ENCODE results near the gene ZNF710. TPM values are rescaled to one million over a fixed set of nuclear protein-coding genes. Genes with fewer than 3 reads are reported as not detected.

ZNF710 gene
- total RNA-seq, 1 donor from 2014 or later, result 26.9 TPM

DNA sequence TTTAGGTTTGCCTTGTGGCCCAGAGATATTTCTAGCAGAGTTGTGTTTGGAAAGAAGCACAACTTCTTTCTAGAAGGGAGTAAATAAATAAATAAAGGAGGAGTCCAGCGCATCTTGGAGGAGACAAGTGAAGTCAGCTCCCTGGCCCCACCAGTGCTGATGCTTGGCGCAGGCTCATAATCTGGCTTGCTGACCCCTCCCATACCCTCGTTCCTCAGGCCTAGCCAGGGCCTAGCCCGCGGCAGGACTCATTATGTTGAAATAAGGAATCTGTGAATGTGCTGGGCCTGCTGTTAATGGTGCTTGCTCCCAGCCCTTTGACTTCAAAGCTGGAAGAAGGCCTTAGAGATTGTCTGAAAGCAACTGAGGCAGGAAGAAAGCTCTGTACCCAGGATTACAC is 3.1 kb downstream of the ZNF710 start:
- H3K4me1 ChIP-seq (ENCODE audit: insufficient read depth, low read length), result peaks cover 36% of the 10 kb centered on the region
- no peak for FAIRE-seq
- H3K27ac Mint-ChIP-seq (ENCODE audit: unreplicated experiment), result peak overlapping the region; percentile 91
- H3K4me1 Mint-ChIP-seq (ENCODE audit: low read depth, unreplicated experiment), result peaks cover 33% of the 10 kb centered on the region
- no peak for DNase-seq (ENCODE audit: low read depth)
- H3K9me3 Mint-ChIP-seq (ENCODE audit: unreplicated experiment), result no peaks in the 10 kb centered on the region
- no peaks in the 10 kb centered on the region for H3K27me3 ChIP-seq (ENCODE audit: insufficient read depth, low read length)
- H3K4me3 Mint-ChIP-seq (ENCODE audit: unreplicated experiment), result peak overlapping the region; percentile 90
- H2AFZ ChIP-seq (ENCODE audit: low read depth, low read length), result no peak overlapping the region
- peaks cover 54% of the 10 kb centered on the region for H3K79me2 ChIP-seq (ENCODE audit: insufficient read depth, low read length)
- no peaks in the 10 kb centered on the region for H3K36me3 Mint-ChIP-seq (ENCODE audit: low read depth, unreplicated experiment)
- no peaks in the 10 kb centered on the region for H3K9me3 ChIP-seq (ENCODE audit: insufficient read depth, low read depth, low read length)
- H3K27ac ChIP-seq (ENCODE audit: low read depth, low read length), result peak overlapping the region; percentile 88
- peak overlapping the region; percentile 73 for H3K9ac ChIP-seq (ENCODE audit: low read length)
- peak overlapping the region; percentile 93 for H3K4me2 ChIP-seq (ENCODE audit: low read length)
- no peaks in the 10 kb centered on the region for H3K36me3 ChIP-seq (ENCODE audit: insufficient read depth, low read length)
- H3K27me3 Mint-ChIP-seq (ENCODE audit: low read depth, unreplicated experiment), result no peaks in the 10 kb centered on the region
- TF ChIP-seq, protein P1, sequence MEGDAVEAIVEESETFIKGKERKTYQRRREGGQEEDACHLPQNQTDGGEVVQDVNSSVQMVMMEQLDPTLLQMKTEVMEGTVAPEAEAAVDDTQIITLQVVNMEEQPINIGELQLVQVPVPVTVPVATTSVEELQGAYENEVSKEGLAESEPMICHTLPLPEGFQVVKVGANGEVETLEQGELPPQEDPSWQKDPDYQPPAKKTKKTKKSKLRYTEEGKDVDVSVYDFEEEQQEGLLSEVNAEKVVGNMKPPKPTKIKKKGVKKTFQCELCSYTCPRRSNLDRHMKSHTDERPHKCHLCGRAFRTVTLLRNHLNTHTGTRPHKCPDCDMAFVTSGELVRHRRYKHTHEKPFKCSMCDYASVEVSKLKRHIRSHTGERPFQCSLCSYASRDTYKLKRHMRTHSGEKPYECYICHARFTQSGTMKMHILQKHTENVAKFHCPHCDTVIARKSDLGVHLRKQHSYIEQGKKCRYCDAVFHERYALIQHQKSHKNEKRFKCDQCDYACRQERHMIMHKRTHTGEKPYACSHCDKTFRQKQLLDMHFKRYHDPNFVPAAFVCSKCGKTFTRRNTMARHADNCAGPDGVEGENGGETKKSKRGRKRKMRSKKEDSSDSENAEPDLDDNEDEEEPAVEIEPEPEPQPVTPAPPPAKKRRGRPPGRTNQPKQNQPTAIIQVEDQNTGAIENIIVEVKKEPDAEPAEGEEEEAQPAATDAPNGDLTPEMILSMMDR (IDR thresholded peaks at IDR 0.05; ENCODE audit: insufficient read depth, low read depth, low read length), result no peak
- no peak for TF ChIP-seq EZH2 (IDR thresholded peaks at IDR 0.05; ENCODE audit: insufficient read depth, low read length)
- peaks cover 44% of the 10 kb centered on the region for H4K20me1 ChIP-seq (ENCODE audit: insufficient read depth, low read length)
- H3K4me3 ChIP-seq (ENCODE audit: insufficient read depth, low read depth, low read length), result peak overlapping the region; percentile 15

- Mint-ChIP-seq H3K36me3 (ENCODE audit: low read depth, unreplicated experiment) (no peaks in the 10 kb centered on the region), H3K4me3 (ENCODE audit: unreplicated experiment) (peak overlapping the region; percentile 71), H3K9me3 (ENCODE audit: unreplicated experiment) (no peaks in the 10 kb centered on the region), H3K27ac (ENCODE audit: unreplicated experiment) (peak overlapping the region; percentile 91), H3K27me3 (ENCODE audit: low read depth, unreplicated experiment) (no peaks in the 10 kb centered on the region), H3K4me1 (ENCODE audit: low read depth, unreplicated experiment) (peaks cover 33% of the 10 kb centered on the region)
- H2AFZ ChIP-seq (ENCODE audit: low read depth, low read length), result no peak overlapping the region
- H3K27ac ChIP-seq (ENCODE audit: low read depth, low read length), result peak overlapping the region; percentile 88
- DNase-seq (ENCODE audit: low read depth) (peak; percentile 96), FAIRE-seq (peak; percentile 80)
- peak overlapping the region; percentile 73 for H3K9ac ChIP-seq (ENCODE audit: low read length)
- H3K4me2 ChIP-seq (ENCODE audit: low read length), result peak overlapping the region; percentile 93
- H3K4me1 ChIP-seq (ENCODE audit: insufficient read depth, low read length), result peaks cover 31% of the 10 kb centered on the region
- H3K79me2 ChIP-seq (ENCODE audit: insufficient read depth, low read length), result peaks cover 59% of the 10 kb centered on the region
- peaks cover 48% of the 10 kb centered on the region for H4K20me1 ChIP-seq (ENCODE audit: insufficient read depth, low read length)
- peak overlapping the region; percentile 15 for H3K4me3 ChIP-seq (ENCODE audit: insufficient read depth, low read depth, low read length)
- no peaks in the 10 kb centered on the region for H3K36me3 ChIP-seq (ENCODE audit: insufficient read depth, low read length)
- no peak for TF ChIP-seq EZH2 (IDR thresholded peaks at IDR 0.05; ENCODE audit: insufficient read depth, low read length)
- TF ChIP-seq, protein P1 (IDR thresholded peaks at IDR 0.05; ENCODE audit: insufficient read depth, low read depth, low read length), result no peak
- no peaks in the 10 kb centered on the region for H3K27me3 ChIP-seq (ENCODE audit: insufficient read depth, low read length)
- no peaks in the 10 kb centered on the region for H3K9me3 ChIP-seq (ENCODE audit: insufficient read depth, low read depth, low read length)
These were observed 3.5 kb downstream of the ZNF710 start for GRCh38 chr15:90004671-90005070.

DNA sequence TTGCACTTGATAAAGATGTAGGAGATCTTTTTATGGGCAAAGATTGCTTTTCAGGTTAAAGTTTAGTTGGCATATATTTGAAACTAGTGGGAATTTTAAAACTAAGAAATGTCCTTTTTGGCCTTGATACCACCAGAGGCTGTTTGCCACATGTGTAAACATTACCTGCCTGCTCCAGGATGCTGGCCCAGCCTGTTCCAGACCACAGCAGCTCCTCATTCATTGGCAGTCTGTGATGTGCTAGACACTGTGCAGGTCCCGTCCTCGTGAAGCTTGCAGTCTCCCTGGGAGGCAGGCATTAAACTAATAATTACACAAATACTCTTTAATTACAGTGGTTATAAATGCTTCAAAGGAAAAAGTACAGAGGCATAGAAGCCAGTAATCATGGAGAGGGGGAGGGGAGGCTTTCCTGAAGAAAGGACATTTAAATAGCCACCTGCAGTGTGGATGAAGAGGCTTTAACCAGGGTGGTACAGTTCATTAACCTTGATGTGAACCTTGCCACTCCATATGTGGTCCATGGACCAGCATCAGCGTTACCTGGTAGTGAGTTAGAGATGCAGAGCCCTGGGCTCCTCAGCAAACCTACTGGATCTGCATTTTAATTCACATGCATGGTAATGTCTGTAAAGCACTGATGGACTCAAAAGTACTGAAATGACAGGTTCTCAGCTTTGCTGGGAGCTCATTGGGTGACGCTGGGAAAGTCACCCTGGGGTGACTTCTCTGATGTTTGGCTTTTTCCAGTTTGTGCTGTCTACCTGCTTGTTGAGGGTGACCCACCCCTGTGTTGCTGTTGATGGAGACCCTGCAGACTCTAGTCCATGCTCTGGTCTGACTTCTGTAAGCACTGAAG is 5.3 kb downstream of the ZNF710 start:
- TF ChIP-seq, protein P1 (IDR thresholded peaks at IDR 0.05; ENCODE audit: insufficient read depth, low read depth, low read length), result no peak
- no peak for TF ChIP-seq EZH2 (IDR thresholded peaks at IDR 0.05; ENCODE audit: insufficient read depth, low read length)
- H2AFZ ChIP-seq (ENCODE audit: low read depth, low read length), result no peak overlapping the region
- H3K79me2 ChIP-seq (ENCODE audit: insufficient read depth, low read length), result peaks cover 68% of the 10 kb centered on the region
- FAIRE-seq, result no peak
- Mint-ChIP-seq H3K4me3 (ENCODE audit: unreplicated experiment) (no peak overlapping the region), H3K36me3 (ENCODE audit: low read depth, unreplicated experiment) (no peaks in the 10 kb centered on the region), H3K9me3 (ENCODE audit: unreplicated experiment) (peaks cover 3% of the 10 kb centered on the region), H3K27me3 (ENCODE audit: low read depth, unreplicated experiment) (no peaks in the 10 kb centered on the region), H3K4me1 (ENCODE audit: low read depth, unreplicated experiment) (peaks cover 33% of the 10 kb centered on the region), H3K27ac (ENCODE audit: unreplicated experiment) (no peak overlapping the region)
- no peak overlapping the region for H3K4me3 ChIP-seq (ENCODE audit: insufficient read depth, low read depth, low read length)
- peaks cover 49% of the 10 kb centered on the region for H4K20me1 ChIP-seq (ENCODE audit: insufficient read depth, low read length)
- no peaks in the 10 kb centered on the region for H3K36me3 ChIP-seq (ENCODE audit: insufficient read depth, low read length)
- H3K4me2 ChIP-seq (ENCODE audit: low read length), result peak overlapping the region; percentile 93
- DNase-seq (ENCODE audit: low read depth), result no peak
- H3K27me3 ChIP-seq (ENCODE audit: insufficient read depth, low read length), result no peaks in the 10 kb centered on the region
- H3K4me1 ChIP-seq (ENCODE audit: insufficient read depth, low read length), result peaks cover 27% of the 10 kb centered on the region
- no peaks in the 10 kb centered on the region for H3K9me3 ChIP-seq (ENCODE audit: insufficient read depth, low read depth, low read length)
- H3K27ac ChIP-seq (ENCODE audit: low read depth, low read length), result no peak overlapping the region
- H3K9ac ChIP-seq (ENCODE audit: low read length), result no peak overlapping the region
